HG02623 (cell line): Measurements from ENCODE around the gene AKTIP.
"Not testable (repeated sequence)": the region's sequence is repeated elsewhere in the genome, so short reads cannot be mapped to it uniquely, and the experiment has no call there.

Experiments used
- ATAC-seq: cut with Tn5 transposase; IDR thresholded peaks from one replicate; pipeline ENCODE4 v1.9.1; 2021; ENCODE audit warnings: moderate library complexity; ENCODE audit not compliant: unreplicated experiment

AKTIP gene

GRCh38 chr16:53502331-53503269, at the start of gene AKTIP:
Gene AKTIP (minus strand): TSS chr16:53503209. CDS start chr16:53500259, 2,950 bp downstream.
- ATAC-seq = peak; percentile 18

GRCh38 chr16:53549970-53550690, 47.1 kb upstream of the AKTIP start:
- no peak for ATAC-seq

- ATAC-seq = no peak
Observed at GRCh38 chr16:53546988-53547391, 44.0 kb upstream of the AKTIP start.

- no peak for ATAC-seq
Observed at GRCh38 chr16:53545433-53545832, 42.4 kb upstream of the AKTIP start.

GRCh38 chr16:53542283-53542682, 39.3 kb upstream of the AKTIP start:
- no peak for ATAC-seq

- no peak for ATAC-seq
Observed at GRCh38 chr16:53541326-53541725, 38.3 kb upstream of the AKTIP start.

- ATAC-seq = not testable (repeated sequence)
Observed at GRCh38 chr16:53539759-53540718, 37.0 kb upstream of the AKTIP start.

GRCh38 chr16:53539346-53539745, 36.3 kb upstream of the AKTIP start:
- ATAC-seq = not testable (repeated sequence)

- no peak for ATAC-seq
Observed at GRCh38 chr16:53537626-53538025, 34.6 kb upstream of the AKTIP start.

- ATAC-seq = no peak
Observed at GRCh38 chr16:53534206-53534605, 31.2 kb upstream of the AKTIP start.

- no peak for ATAC-seq
Observed at GRCh38 chr16:53530741-53531140, 27.7 kb upstream of the AKTIP start.

GRCh38 chr16:53530046-53530445, 27.0 kb upstream of the AKTIP start:
- ATAC-seq = no peak

- ATAC-seq = no peak
Observed at GRCh38 chr16:53529513-53529912, 26.5 kb upstream of the AKTIP start.

GRCh38 chr16:53528797-53529196, 25.8 kb upstream of the AKTIP start:
- ATAC-seq = no peak

- no peak for ATAC-seq
Observed at GRCh38 chr16:53523971-53524548, 21.1 kb upstream of the AKTIP start.

- ATAC-seq = no peak
Observed at GRCh38 chr16:53523126-53523804, 20.3 kb upstream of the AKTIP start.

GRCh38 chr16:53519417-53520091, 16.5 kb upstream of the AKTIP start:
- ATAC-seq = no peak

- ATAC-seq = peak; percentile 94
Observed at GRCh38 chr16:53518550-53519416, 15.8 kb upstream of the AKTIP start.
